H9 (cell line): ENCODE measurements around the gene MB. TPM values are rescaled to one million over a fixed set of nuclear protein-coding genes. Genes with fewer than 3 reads are reported as not detected.

Source experiments
- DNase-seq: peaks from one replicate; pipeline ENCODE4 v3.0.0-alpha.2; 2017
- H2AFZ ChIP-seq: one replicate; pipeline ENCODE4 v1.6.1; 2013; ENCODE audit warnings: mild to moderate bottlenecking, low read length, control low read depth, moderate library complexity
- H2AK5ac ChIP-seq: 2 replicates; pipeline ENCODE4 v1.6.1; 2013; ENCODE audit warnings: low read length, control low read depth, mixed read lengths; ENCODE audit not compliant: insufficient read length
- H2BK120ac ChIP-seq: one replicate; pipeline ENCODE4 v1.6.1; 2013; ENCODE audit warnings: low read depth, mild to moderate bottlenecking, low read length, control low read depth, inconsistent platforms; ENCODE audit not compliant: poor library complexity, severe bottlenecking
- H2BK12ac ChIP-seq: 2 replicates; pipeline ENCODE4 v1.6.1; 2013; ENCODE audit warnings: low read length, control low read depth, mixed read lengths, low read depth; ENCODE audit not compliant: insufficient read length
- H2BK15ac ChIP-seq: 2 replicates; pipeline ENCODE4 v1.6.1; 2013; ENCODE audit warnings: low read depth, low read length, control low read depth
- H2BK20ac ChIP-seq: one replicate; pipeline ENCODE4 v1.6.1; 2013; ENCODE audit warnings: low read depth, mild to moderate bottlenecking, low read length, control low read depth, inconsistent platforms; ENCODE audit not compliant: poor library complexity, severe bottlenecking
- H2BK5ac ChIP-seq: 2 replicates; pipeline ENCODE4 v1.6.1; 2013; ENCODE audit warnings: low read length, control low read depth, mixed read lengths; ENCODE audit not compliant: insufficient read length
- H3K14ac ChIP-seq: 2 replicates; pipeline ENCODE4 v1.6.1; 2013; ENCODE audit warnings: low read length, control low read depth; ENCODE audit not compliant: insufficient read depth
- H3K18ac ChIP-seq: 2 replicates; pipeline ENCODE4 v1.6.1; 2013; ENCODE audit warnings: low read depth, mild to moderate bottlenecking, mixed read lengths, low read length, control low read depth; ENCODE audit not compliant: insufficient read length
- H3K23ac ChIP-seq: 2 replicates; pipeline ENCODE4 v1.6.1; 2013; ENCODE audit warnings: low read length, control low read depth, mixed read lengths, low read depth; ENCODE audit not compliant: insufficient read length
- H3K23me2 ChIP-seq: 2 replicates; pipeline ENCODE4 v1.6.1; 2013; ENCODE audit warnings: low read depth, mild to moderate bottlenecking, mixed read lengths, low read length, control low read depth; ENCODE audit not compliant: insufficient read length, poor library complexity, severe bottlenecking
- H3K27ac ChIP-seq: 2 replicates; pipeline ENCODE4 v1.5.1; 2013; ENCODE audit warnings: low read length, control low read depth, mixed read lengths, low read depth; ENCODE audit not compliant: insufficient read length
- H3K27me3 ChIP-seq: 2 replicates; pipeline ENCODE4 v1.6.1; 2013; ENCODE audit warnings: low read length, control low read depth, inconsistent platforms; ENCODE audit not compliant: insufficient read depth
- H3K4ac ChIP-seq: 2 replicates; pipeline ENCODE4 v1.6.1; 2013; ENCODE audit warnings: low read depth, mild to moderate bottlenecking, control low read depth, inconsistent platforms, low read length, moderate library complexity
- H3K4me1 ChIP-seq: 2 replicates; pipeline ENCODE4 v1.6.1; 2013; ENCODE audit warnings: low read length, control low read depth, inconsistent platforms; ENCODE audit not compliant: insufficient read depth
- H3K4me2 ChIP-seq: 2 replicates; pipeline ENCODE4 v1.6.1; 2013; ENCODE audit warnings: low read length, control low read depth, mixed read lengths; ENCODE audit not compliant: insufficient read length, insufficient read depth
- H3K56ac ChIP-seq: 2 replicates; pipeline ENCODE4 v1.6.1; 2013; ENCODE audit warnings: low read depth, mild to moderate bottlenecking, mixed read lengths, low read length, control low read depth; ENCODE audit not compliant: insufficient read length
- H3K79me1 ChIP-seq: 2 replicates; pipeline ENCODE4 v1.6.1; 2013; ENCODE audit warnings: low read depth, mild to moderate bottlenecking, moderate library complexity, low read length, control low read depth, inconsistent platforms; ENCODE audit not compliant: insufficient read depth, poor library complexity, severe bottlenecking
- H3K79me2 ChIP-seq: 2 replicates; pipeline ENCODE4 v1.6.1; 2013; ENCODE audit warnings: low read length, control low read depth, inconsistent platforms; ENCODE audit not compliant: insufficient read depth
- H3K9ac ChIP-seq: 2 replicates; pipeline ENCODE4 v1.6.1; 2013; ENCODE audit warnings: low read length, control low read depth, mixed read lengths; ENCODE audit not compliant: insufficient read length; ENCODE audit errors: extremely low read depth
- H3K9me3 ChIP-seq: one replicate; pipeline ENCODE4 v1.6.1; 2013; ENCODE audit warnings: low read depth, low read length, inconsistent platforms; ENCODE audit not compliant: control insufficient read depth
- H3T11ph ChIP-seq: one replicate; pipeline ENCODE4 v1.6.1; 2013; ENCODE audit warnings: mild to moderate bottlenecking, low read length, control low read depth, inconsistent platforms
- H4K20me1 ChIP-seq: one replicate; pipeline ENCODE4 v1.6.1; 2013; ENCODE audit not compliant: control insufficient read depth, insufficient read length, insufficient read depth
- H4K5ac ChIP-seq: 2 replicates; pipeline ENCODE4 v1.6.1; 2013; ENCODE audit warnings: low read depth, mild to moderate bottlenecking, mixed read lengths, low read length, control low read depth; ENCODE audit not compliant: insufficient read length
- H4K8ac ChIP-seq: replicated peaks from 2 replicates; pipeline ENCODE4 v1.6.1; 2013; ENCODE audit warnings: low read length, control low read depth, mixed read lengths, low read depth; ENCODE audit not compliant: insufficient read length
- H4K91ac ChIP-seq: 2 replicates; pipeline ENCODE4 v1.6.1; 2013; ENCODE audit warnings: low read depth, mild to moderate bottlenecking, moderate library complexity, mixed read lengths, low read length, control low read depth; ENCODE audit not compliant: insufficient read length
- H3K27ac Mint-ChIP-seq, 3 experiments: 2 replicates in 2 of 3; 3 replicates in 1 of 3; pipeline ENCODE4 v1.8.0; 2020 to 2021; ENCODE audit warnings: mixed read lengths in 3 of 3, mild to moderate bottlenecking in 1 of 3, moderate library complexity in 1 of 3
- H3K27me3 Mint-ChIP-seq: 2 replicates; pipeline ENCODE4 v1.8.0; 2021; ENCODE audit warnings: low read depth, mild to moderate bottlenecking, moderate library complexity, mixed read lengths
- H3K36me3 Mint-ChIP-seq, 3 experiments: 2 replicates in 2 of 3; 3 replicates in 1 of 3; pipeline ENCODE4 v1.8.0; 2020 to 2021; ENCODE audit warnings: low read depth in 3 of 3, mixed read lengths in 3 of 3; ENCODE audit not compliant: insufficient read depth in 1 of 3
- H3K4me1 Mint-ChIP-seq, 2 experiments: 2 replicates each; pipeline ENCODE4 v1.8.0; 2020; ENCODE audit warnings: mixed read lengths in 2 of 2
- H3K4me3 Mint-ChIP-seq, 2 experiments: 2 replicates in 1 of 2; 3 replicates in 1 of 2; pipeline ENCODE4 v1.8.0; 2020 to 2021; ENCODE audit warnings: mild to moderate bottlenecking in 2 of 2, mixed read lengths in 2 of 2, moderate library complexity in 1 of 2
- H3K9me3 Mint-ChIP-seq, 2 experiments: 2 replicates in 1 of 2; 3 replicates in 1 of 2; pipeline ENCODE4 v1.8.0; 2020; ENCODE audit warnings: mild to moderate bottlenecking in 2 of 2, mixed read lengths in 2 of 2, moderate library complexity in 1 of 2
- WGBS: extraction: QIAGEN DNeasy Blood & Tissue Kit; methylation state at CpG from one replicate; pipeline ENCODE4 v1.1.7; 2013; ENCODE audit warnings: missing lambda C conversion rate, low lambda C conversion rate, mixed read lengths; ENCODE audit not compliant: insufficient read length; ENCODE audit errors: extremely low coverage; 5-methylcytosine and 5-hydroxymethylcytosine counted together
- total RNA-seq: library from RNA; stranded (reverse); gene quantifications from 2 replicates; pipeline ENCODE4 v1.2.1, GENCODE V29; 2021
- TF ChIP-seq, protein P1 (sequence below): fragments of 200-600 bp; sonication (generic); conservative IDR thresholded peaks from 3 replicates; pipeline ENCODE4 v1.8.0; 2021; ENCODE audit warnings: antibody characterized with exemption, mild to moderate bottlenecking

The MB gene
- total RNA-seq, 1 experiment from 2014 or later, result 0.55 TPM

DNA sequence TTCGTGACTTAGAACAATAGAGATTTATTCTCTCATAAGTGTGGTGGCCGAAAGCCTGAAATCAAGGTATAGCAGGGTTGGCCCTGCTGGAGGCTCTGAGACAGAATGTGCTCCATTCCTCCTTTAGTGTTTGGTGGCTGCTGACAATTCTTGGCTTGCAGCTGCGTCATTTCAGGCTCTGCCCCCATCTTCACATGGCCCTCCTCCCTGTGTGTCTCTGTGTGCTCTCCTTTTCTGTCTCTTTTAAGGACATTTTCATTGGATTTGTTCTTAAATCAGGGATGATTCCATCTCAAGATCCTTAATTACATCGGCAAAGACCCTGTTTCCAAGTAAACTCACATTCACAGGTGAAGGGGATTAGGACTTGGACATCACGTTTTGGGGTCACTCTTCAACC, 20.9 kb upstream of the MB start:
- Mint-ChIP-seq H3K36me3 (no peaks in the 10 kb centered on the region; a peak in 1 of 7 replicates), H3K27me3 (peaks cover 2% of the 10 kb centered on the region), H3K4me3 (no peak overlapping the region), H3K9me3 (peaks cover 3 to 4% of the 10 kb centered on the region in 2 experiments; a peak in 1 of 5 replicates), H3K4me1 (peaks cover 49 to 57% of the 10 kb centered on the region in 2 experiments), H3K27ac (no peak overlapping the region)
- DNase-seq, result no peak
- Histone ChIP-seq H3T11ph (no peak overlapping the region), H3K27me3 (no peaks in the 10 kb centered on the region), H3K9ac (no peak overlapping the region), H2BK15ac (no peak overlapping the region), H3K56ac (no peak overlapping the region), H3K18ac (no peak overlapping the region), H4K5ac (no peak overlapping the region), H2BK12ac (no peak overlapping the region), H3K9me3 (no peaks in the 10 kb centered on the region), H2AK5ac (no peak overlapping the region), H3K4ac (no peak overlapping the region), H3K4me1 (peaks cover 1% of the 10 kb centered on the region; the same call in 1 of the 2 replicates), H2AFZ (no peak overlapping the region), H3K79me1 (no peaks in the 10 kb centered on the region), H4K8ac (no peak overlapping the region), H4K91ac (no peak overlapping the region), H2BK120ac (no peak overlapping the region), H2BK5ac (no peak overlapping the region), H3K23ac (no peak overlapping the region), H3K27ac (no peak overlapping the region), H3K79me2 (no peaks in the 10 kb centered on the region), H2BK20ac (no peak overlapping the region), H3K4me2 (no peak overlapping the region), H3K14ac (no peak overlapping the region), H3K23me2 (no peaks in the 10 kb centered on the region), H4K20me1 (no peaks in the 10 kb centered on the region)
- TF ChIP-seq, protein P1, sequence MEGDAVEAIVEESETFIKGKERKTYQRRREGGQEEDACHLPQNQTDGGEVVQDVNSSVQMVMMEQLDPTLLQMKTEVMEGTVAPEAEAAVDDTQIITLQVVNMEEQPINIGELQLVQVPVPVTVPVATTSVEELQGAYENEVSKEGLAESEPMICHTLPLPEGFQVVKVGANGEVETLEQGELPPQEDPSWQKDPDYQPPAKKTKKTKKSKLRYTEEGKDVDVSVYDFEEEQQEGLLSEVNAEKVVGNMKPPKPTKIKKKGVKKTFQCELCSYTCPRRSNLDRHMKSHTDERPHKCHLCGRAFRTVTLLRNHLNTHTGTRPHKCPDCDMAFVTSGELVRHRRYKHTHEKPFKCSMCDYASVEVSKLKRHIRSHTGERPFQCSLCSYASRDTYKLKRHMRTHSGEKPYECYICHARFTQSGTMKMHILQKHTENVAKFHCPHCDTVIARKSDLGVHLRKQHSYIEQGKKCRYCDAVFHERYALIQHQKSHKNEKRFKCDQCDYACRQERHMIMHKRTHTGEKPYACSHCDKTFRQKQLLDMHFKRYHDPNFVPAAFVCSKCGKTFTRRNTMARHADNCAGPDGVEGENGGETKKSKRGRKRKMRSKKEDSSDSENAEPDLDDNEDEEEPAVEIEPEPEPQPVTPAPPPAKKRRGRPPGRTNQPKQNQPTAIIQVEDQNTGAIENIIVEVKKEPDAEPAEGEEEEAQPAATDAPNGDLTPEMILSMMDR, result no peak
- WGBS, result no CpG with 5 or more reads among the region's 5 CpGs
